Heart left ventricle (tissue), 16 donors: Measurements from ENCODE around the gene MGLL. TPM values are rescaled to one million over a fixed set of nuclear protein-coding genes. Genes with fewer than 3 reads are reported as not detected.

ENCODE experiments used
- ATAC-seq, 4 donors: fragments of 200-7000 bp; cut with Tn5 transposase; one replicate each; pipeline ENCODE4 v1.9.1; 2020 to 2022; ENCODE audit warnings: moderate library complexity in 4 of 4, mild to moderate bottlenecking in 3 of 4, moderate number of reproducible peaks in 1 of 4
- DNase-seq, 5 donors: peaks; one replicate each; pipeline ENCODE4 v3.0.0-alpha.2; 2020
- H3K27ac ChIP-seq, 12 donors: fragments of 200-600 bp; sonication (generic) in 4 of 12; one replicate each; pipeline versions ENCODE4 v1.5.0 to v1.8.0; 2016 to 2022; ENCODE audit warnings: mild to moderate bottlenecking in 2 of 12
- H3K27me3 ChIP-seq, 9 donors: fragments of 200-600 bp; sonication (generic) in 2 of 9; one replicate each; pipeline versions ENCODE4 v1.5.1 to v1.8.0; 2016 to 2022; ENCODE audit warnings: mild to moderate bottlenecking in 3 of 9
- H3K36me3 ChIP-seq, 9 donors: fragments of 200-600 bp; sonication (generic) in 2 of 9; one replicate each; pipeline versions ENCODE4 v1.5.0 to v1.8.0; 2018 to 2022; ENCODE audit warnings: mild to moderate bottlenecking in 2 of 9
- H3K4me1 ChIP-seq, 12 donors: fragments of 200-600 bp; sonication (generic) in 4 of 12; one replicate each; pipeline versions ENCODE4 v1.5.0 to v1.8.0; 2016 to 2022; ENCODE audit warnings: mild to moderate bottlenecking in 3 of 12
- H3K4me3 ChIP-seq, 12 donors: fragments of 200-600 bp; sonication (generic) in 4 of 12; one replicate each; pipeline versions ENCODE4 v1.5.0 to v1.8.0; 2017 to 2022; ENCODE audit warnings: mild to moderate bottlenecking in 9 of 12, moderate library complexity in 4 of 12
- H3K9me3 ChIP-seq, 12 donors: fragments of 200-600 bp; sonication (generic) in 4 of 12; one replicate each; pipeline versions ENCODE4 v1.5.0 to v1.8.0; 2016 to 2022; ENCODE audit warnings: mild to moderate bottlenecking in 1 of 12
- POLR2A ChIP-seq, 2 donors: fragments of 450-650 bp; IDR thresholded peaks; one replicate each; pipeline ENCODE4 v1.6.1; 2017; ENCODE audit warnings: antibody characterized with exemption in 2 of 2, mild to moderate bottlenecking in 2 of 2, moderate library complexity in 2 of 2
- WGBS, 4 donors: extraction: QIAGEN DNeasy Blood & Tissue Kit in 2 of 4; methylation state at CpG; one replicate each; pipeline versions ENCODE4 v1.1.5 to v1.1.7; 2013 to 2018; 5-methylcytosine and 5-hydroxymethylcytosine counted together
- intact Hi-C, 10 donors: fragments of 100-400 bp; cut with DNase I; formaldehyde crosslinking; loops; one replicate each; pipeline versions ENCODE4 v1.11.1 to v1.14.2; 2022
- polyA plus RNA-seq, 2 donors: library from polyadenylated mRNA; stranded (reverse); fragments of 200-250 nt; gene quantifications; one replicate each; pipeline ENCODE4 v1.2.3, GENCODE V29; 2013
- total RNA-seq, 9 donors: library from RNA; depleted of rRNA in 2 of 9; stranded (reverse); fragments of >200 nt in 2 of 9; fragmentation: NEBNext Ultra II Directional in 3 of 9; extraction: Animal tissue kit (Norgen Biotek cat#: 25700) in 3 of 9; gene quantifications; one replicate each; pipeline versions ENCODE4 v1.1.0 to v1.2.4, GENCODE V29; 2016 to 2023
- TF ChIP-seq, protein P1 (sequence below), 12 donors: fragments of 200-600 bp; sonication (generic) in 4 of 12; IDR thresholded peaks; one replicate each; pipeline versions ENCODE4 v1.5.0 to v1.8.0; 2018 to 2022; ENCODE audit warnings: antibody characterized with exemption in 12 of 12, mild to moderate bottlenecking in 5 of 12
- donor health status: ischemic (EF 13 %, LVEDD 7.1; RV severe dilation, severe dysfunction).
- donor health status: healthy with polysubstance abuse.
- donor health status: DM: no; HTN: yes; CAD: no.
- donor health status: DM: no; HTN: no; CAD: no.
- donor health status: ischemic (EF 25% LVEDD 6.9; RV normal size, moderate dysfunction).
- donor health status: ischemic (EF 25% LVEDD 5.7; RV mildly dilated, moderate dysfunction).
- donor health status: healthy.
- donor health status: DM: yes; HTN: yes; CAD: no.
- donor health status: ischemic (EF 35%, LVEDD 5.7; RV mildly dilated, moderate dysfunction).
- donor health status: nonischemic (EF 11% LVEDD 7.7; RV severe dilation, severe dysfunction).
- donor health status: DM: yes; HTN: yes; CAD: no.
- donor health status: PGD.
- donor health status: ischemic (EF 29% LVEDD 5.4; RV normal size, mild dysfunction).
- donor health status: nonischemic (EF 23%, LVEDD 6.1; RV moderate dilation, normal function).

MGLL gene
- total and polyA plus RNA-seq, 11 donors, result 38.5 to 119 (median 78.9) TPM

DNA sequence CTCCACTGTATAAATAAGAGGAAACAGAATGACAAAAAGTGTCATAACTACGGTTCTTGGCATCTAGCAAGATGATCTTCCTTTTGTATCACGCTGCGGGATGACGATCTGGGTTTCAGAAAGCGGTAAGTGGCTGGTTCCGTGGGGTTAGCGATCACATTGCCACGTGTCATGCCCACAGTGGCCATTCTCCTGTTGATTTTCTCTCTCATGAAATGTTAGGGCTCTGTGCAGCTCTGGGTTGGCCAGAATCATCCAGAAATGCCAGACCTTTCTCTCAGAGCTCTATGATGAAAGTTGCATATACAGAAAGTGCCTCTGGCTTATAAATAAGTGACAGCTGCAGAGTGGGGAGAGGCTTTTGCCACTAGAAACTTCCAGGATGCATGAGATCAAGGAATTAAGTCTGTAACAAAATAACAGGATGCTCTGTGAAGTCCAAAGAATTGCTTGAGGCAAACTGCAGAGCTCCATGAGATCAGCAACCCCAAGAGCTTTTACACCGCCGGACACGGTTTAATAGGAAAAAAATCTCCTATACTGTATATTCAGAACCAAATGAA lies 78.0 kb downstream of the MGLL start:
- Histone ChIP-seq H3K4me3 (no peak overlapping the region), H3K27me3 (no peaks in the 10 kb centered on the region), H3K4me1 (peaks cover 14 to 100% (median 83%) of the 10 kb centered on the region in 12 donors), H3K27ac (peak overlapping the region; percentile 46 to 95 (median 87)), H3K9me3 (no peaks in the 10 kb centered on the region), H3K36me3 (peaks cover 0 to 10% (median 0%) of the 10 kb centered on the region in 9 donors)
- intact Hi-C loops, result loop anchor here in 2 of 10 donors (2.0 to 10.0 kb wide), 2 partner anchors 44 to 70 kb away; no protein-coding TSS in a partner anchor
- TF ChIP-seq POLR2A (IDR thresholded peaks at IDR 0.05), result no peak
- TF ChIP-seq, protein P1, sequence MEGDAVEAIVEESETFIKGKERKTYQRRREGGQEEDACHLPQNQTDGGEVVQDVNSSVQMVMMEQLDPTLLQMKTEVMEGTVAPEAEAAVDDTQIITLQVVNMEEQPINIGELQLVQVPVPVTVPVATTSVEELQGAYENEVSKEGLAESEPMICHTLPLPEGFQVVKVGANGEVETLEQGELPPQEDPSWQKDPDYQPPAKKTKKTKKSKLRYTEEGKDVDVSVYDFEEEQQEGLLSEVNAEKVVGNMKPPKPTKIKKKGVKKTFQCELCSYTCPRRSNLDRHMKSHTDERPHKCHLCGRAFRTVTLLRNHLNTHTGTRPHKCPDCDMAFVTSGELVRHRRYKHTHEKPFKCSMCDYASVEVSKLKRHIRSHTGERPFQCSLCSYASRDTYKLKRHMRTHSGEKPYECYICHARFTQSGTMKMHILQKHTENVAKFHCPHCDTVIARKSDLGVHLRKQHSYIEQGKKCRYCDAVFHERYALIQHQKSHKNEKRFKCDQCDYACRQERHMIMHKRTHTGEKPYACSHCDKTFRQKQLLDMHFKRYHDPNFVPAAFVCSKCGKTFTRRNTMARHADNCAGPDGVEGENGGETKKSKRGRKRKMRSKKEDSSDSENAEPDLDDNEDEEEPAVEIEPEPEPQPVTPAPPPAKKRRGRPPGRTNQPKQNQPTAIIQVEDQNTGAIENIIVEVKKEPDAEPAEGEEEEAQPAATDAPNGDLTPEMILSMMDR (IDR thresholded peaks at IDR 0.05), result no peak
- WGBS, 4 donors, result 45 to 60% (median 51%) methylated on average over 10 to 11 of the region's 11 CpGs
- ATAC-seq (peak in 1 of 4 donors; percentile 1), DNase-seq (no peak)

DNA sequence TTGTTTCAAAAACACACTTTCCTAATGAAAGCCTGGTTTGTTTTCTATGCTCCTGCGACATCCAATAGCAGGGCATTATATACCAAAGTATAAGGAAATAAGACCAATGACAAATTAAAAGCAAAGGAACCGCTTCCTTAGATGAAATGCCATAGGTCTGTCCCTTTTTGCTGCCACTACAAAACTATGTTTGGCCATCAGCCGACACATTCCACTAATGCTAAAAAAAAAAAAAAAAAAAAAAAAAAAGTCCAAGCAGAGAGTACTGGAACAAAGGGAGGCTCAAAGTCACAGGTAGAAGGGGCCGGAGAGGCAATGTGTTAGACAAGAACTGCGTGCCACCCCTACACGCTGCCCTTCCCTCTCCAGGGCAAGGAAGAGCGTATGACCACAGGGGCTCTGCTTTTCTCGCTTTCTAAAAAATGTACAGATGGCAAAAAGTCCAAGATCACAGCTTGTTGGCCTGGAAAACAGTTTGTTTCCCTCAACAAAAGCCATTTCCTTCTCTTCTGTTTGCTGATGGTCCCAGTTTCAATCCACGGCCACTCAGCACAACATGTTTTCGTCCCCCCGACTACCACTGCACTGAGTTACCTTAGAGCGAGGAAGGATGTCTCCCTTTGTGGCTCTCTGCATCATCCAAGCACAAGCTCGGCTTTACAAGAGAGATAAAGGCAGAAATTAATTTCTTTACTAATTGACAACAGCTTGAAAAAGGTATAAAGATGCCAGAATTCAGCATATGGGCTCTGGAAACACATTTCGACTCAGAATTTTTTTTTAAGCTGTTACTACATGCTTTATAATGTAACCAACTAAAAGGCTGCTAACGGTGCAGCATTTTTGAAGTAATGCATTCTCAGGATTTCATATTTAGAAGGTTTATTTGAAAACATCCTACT lies 78.7 kb downstream of the MGLL start:
- no peak for ATAC-seq
- H3K36me3 ChIP-seq, result peaks cover 0 to 9% (median 0%) of the 10 kb centered on the region in 9 donors
- intact Hi-C loops, result loop anchor here in 2 of 10 donors (2.0 to 10.0 kb wide), 2 partner anchors 43 to 71 kb away; no protein-coding TSS in a partner anchor
- H3K27me3 ChIP-seq, result no peaks in the 10 kb centered on the region
- peak overlapping the region; percentile 46 to 95 (median 87) for H3K27ac ChIP-seq
- H3K9me3 ChIP-seq, result no peaks in the 10 kb centered on the region
- TF ChIP-seq, protein P1 (IDR thresholded peaks at IDR 0.05), result no peak
- TF ChIP-seq POLR2A (IDR thresholded peaks at IDR 0.05), result no peak
- DNase-seq, result no peak
- H3K4me3 ChIP-seq, result no peak overlapping the region
- peaks cover 15 to 100% (median 83%) of the 10 kb centered on the region in 12 donors for H3K4me1 ChIP-seq
- WGBS, 4 donors, result 51 to 64% (median 56%) methylated on average over 15 of the region's 15 CpGs

DNA sequence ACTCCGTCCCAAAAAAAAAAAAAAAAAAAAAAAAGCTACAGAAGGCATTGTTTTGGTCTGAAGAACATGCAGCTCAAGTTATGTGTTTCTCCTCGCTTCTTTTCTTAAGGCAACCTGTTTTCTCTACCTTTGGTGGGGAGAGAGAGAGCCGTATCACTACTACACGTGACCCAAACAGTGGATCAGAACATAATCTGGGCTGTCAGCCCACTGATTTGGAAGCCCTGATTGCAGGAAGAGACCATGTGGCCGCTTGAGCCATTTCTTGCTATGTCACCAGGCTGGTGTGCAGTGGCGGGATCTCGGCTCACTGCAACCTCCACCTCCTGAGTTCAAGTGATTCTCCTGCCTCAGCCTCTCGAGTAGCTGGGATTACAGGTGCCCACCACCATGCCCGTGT lies 79.7 kb downstream of the MGLL start:
- Histone ChIP-seq H3K27me3 (no peaks in the 10 kb centered on the region), H3K27ac (peak overlapping the region; percentile 46 to 95 (median 87)), H3K4me1 (peaks cover 15 to 100% (median 85%) of the 10 kb centered on the region in 12 donors), H3K4me3 (no peak overlapping the region), H3K36me3 (peaks cover 0 to 9% (median 0%) of the 10 kb centered on the region in 9 donors), H3K9me3 (no peaks in the 10 kb centered on the region)
- DNase-seq, result no peak
- no peak for TF ChIP-seq POLR2A (IDR thresholded peaks at IDR 0.05)
- TF ChIP-seq, protein P1 (IDR thresholded peaks at IDR 0.05), result no peak
- no peak for ATAC-seq
- intact Hi-C loops, result loop anchor here in 1 of 10 donors (10.0 kb wide), 1 partner anchor 72 kb away; no protein-coding TSS in a partner anchor
- WGBS, 4 donors, result 72 to 86% (median 76%) methylated on average over 9 of the region's 9 CpGs

DNA sequence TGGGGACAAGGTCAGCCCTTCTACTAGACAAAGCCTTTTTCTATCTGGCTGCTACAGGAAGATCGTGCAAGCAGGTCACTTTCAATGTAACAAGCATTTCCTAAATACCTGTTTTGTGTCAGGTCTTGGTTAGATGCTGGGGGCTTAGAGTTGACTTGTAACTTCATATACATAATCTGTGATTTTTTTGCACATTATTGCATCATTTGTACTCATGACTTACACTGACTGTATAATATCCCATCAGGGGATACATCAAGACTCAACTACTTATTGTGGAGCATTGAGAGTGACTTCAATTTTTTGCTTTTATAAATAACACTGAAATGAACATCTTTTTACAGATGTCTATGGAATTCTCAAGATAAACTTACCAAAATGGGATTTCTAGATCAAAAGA lies 80.6 kb downstream of the MGLL start:
- H3K9me3 ChIP-seq, result no peaks in the 10 kb centered on the region
- H3K27me3 ChIP-seq, result no peaks in the 10 kb centered on the region
- no peak for ATAC-seq
- H3K27ac ChIP-seq, result peak overlapping the region; percentile 7 to 95 (median 87)
- no peak for TF ChIP-seq POLR2A (IDR thresholded peaks at IDR 0.05)
- TF ChIP-seq, protein P1 (IDR thresholded peaks at IDR 0.05), result no peak
- no peak overlapping the region for H3K4me3 ChIP-seq
- DNase-seq, result no peak
- H3K36me3 ChIP-seq, result peaks cover 0 to 9% (median 0%) of the 10 kb centered on the region in 9 donors
- intact Hi-C loops, result loop anchor here in 2 of 10 donors (2.0 to 10.0 kb wide), 2 partner anchors 41 to 73 kb away; no protein-coding TSS in a partner anchor
- 83 to 100% (median 87%) methylated on average over 1 of the region's 1 CpG for WGBS, 4 donors
- H3K4me1 ChIP-seq, result peaks cover 15 to 100% (median 84%) of the 10 kb centered on the region in 12 donors
